Gastrocnemius medialis (tissue), 4 donors: ENCODE measurements around the gene ITGA3. TPM values are rescaled to one million over a fixed set of nuclear protein-coding genes. Genes with fewer than 3 reads are reported as not detected.

Experiments
- ATAC-seq, 2 donors: fragments of 150-250 bp; one replicate each; pipeline ENCODE4 v1.9.1; 2016
- DNase-seq, 2 donors: peaks; one replicate each; pipeline ENCODE4 v3.0.0-alpha.2; 2019
- H3K27ac ChIP-seq, 4 donors: fragments of 200-600 bp; sonication (generic); 1 replicate in 1 of 4; 2 replicates in 3 of 4; pipeline ENCODE4 v1.5.1; 2016 to 2018; ENCODE audit warnings: mild to moderate bottlenecking in 2 of 4, moderate library complexity in 1 of 4
- H3K27me3 ChIP-seq, 3 donors: fragments of 200-600 bp; sonication (generic) in 2 of 3; 1 replicate in 1 of 3; 2 replicates in 2 of 3; pipeline versions ENCODE4 v1.5.1 to v1.6.0; 2016 to 2019; ENCODE audit warnings: mild to moderate bottlenecking in 1 of 3, moderate library complexity in 1 of 3
- H3K36me3 ChIP-seq, 2 donors: fragments of 200-600 bp; sonication (generic) in 1 of 2; one replicate each; pipeline ENCODE4 v1.5.1; 2017 to 2018
- H3K4me1 ChIP-seq, 2 donors: fragments of 200-600 bp; sonication (generic) in 1 of 2; one replicate each; pipeline ENCODE4 v1.5.1; 2016 to 2017; ENCODE audit warnings: mild to moderate bottlenecking in 2 of 2
- H3K4me3 ChIP-seq, 4 donors: fragments of 200-600 bp; sonication (generic) in 3 of 4; 1 replicate in 1 of 4; 2 replicates in 3 of 4; pipeline ENCODE4 v1.5.1; 2016 to 2019; ENCODE audit warnings: mild to moderate bottlenecking in 2 of 4
- H3K9me3 ChIP-seq, 3 donors: fragments of 200-600 bp; sonication (generic) in 2 of 3; 1 replicate in 1 of 3; 2 replicates in 2 of 3; pipeline ENCODE4 v1.5.1; 2016 to 2019
- POLR2A ChIP-seq, 2 donors: fragments of 450-650 bp; IDR thresholded peaks; one replicate each; pipeline ENCODE4 v1.6.1; 2017; ENCODE audit warnings: antibody characterized with exemption in 2 of 2, mild to moderate bottlenecking in 2 of 2, moderate library complexity in 2 of 2
- in situ Hi-C, 4 donors: fragments of 200-750 bp; cut with MboI; loops; one replicate each; pipeline versions ENCODE4 v1.15.0 to v1.8.0; 2017; ENCODE audit warnings: low sequenced_read_pairs in 4 of 4
- intact Hi-C: fragments of 100-400 bp; cut with DNase I; formaldehyde crosslinking; loops from one replicate; pipeline ENCODE4 v1.15.1; 2023; ENCODE audit warnings: low total_unique reads
- total RNA-seq, 4 donors: library from RNA; depleted of rRNA; stranded (reverse); fragments of >200 nt; gene quantifications; one replicate each; pipeline versions ENCODE4 v1.1.0 to v1.2.3, GENCODE V29; 2016
- TF ChIP-seq, protein P1 (sequence below), 5 experiments: fragments of 450-650 bp in 3 of 5; fragments of 200-600 bp in 2 of 5; sonication (generic) in 2 of 5; IDR thresholded peaks in 4 of 5; conservative IDR thresholded peaks in 1 of 5; 1 replicate in 4 of 5; 2 replicates in 1 of 5; pipeline ENCODE4 v1.5.1; 2016 to 2019; ENCODE audit warnings: antibody characterized with exemption in 5 of 5, mild to moderate bottlenecking in 3 of 5, moderate library complexity in 3 of 5

Gene ITGA3
- 10 to 100 TPM in 3 of 4 donors, 1 to 10 TPM in 1; 5.1 to 25.9 (median 18.4) TPM for total RNA-seq

DNA sequence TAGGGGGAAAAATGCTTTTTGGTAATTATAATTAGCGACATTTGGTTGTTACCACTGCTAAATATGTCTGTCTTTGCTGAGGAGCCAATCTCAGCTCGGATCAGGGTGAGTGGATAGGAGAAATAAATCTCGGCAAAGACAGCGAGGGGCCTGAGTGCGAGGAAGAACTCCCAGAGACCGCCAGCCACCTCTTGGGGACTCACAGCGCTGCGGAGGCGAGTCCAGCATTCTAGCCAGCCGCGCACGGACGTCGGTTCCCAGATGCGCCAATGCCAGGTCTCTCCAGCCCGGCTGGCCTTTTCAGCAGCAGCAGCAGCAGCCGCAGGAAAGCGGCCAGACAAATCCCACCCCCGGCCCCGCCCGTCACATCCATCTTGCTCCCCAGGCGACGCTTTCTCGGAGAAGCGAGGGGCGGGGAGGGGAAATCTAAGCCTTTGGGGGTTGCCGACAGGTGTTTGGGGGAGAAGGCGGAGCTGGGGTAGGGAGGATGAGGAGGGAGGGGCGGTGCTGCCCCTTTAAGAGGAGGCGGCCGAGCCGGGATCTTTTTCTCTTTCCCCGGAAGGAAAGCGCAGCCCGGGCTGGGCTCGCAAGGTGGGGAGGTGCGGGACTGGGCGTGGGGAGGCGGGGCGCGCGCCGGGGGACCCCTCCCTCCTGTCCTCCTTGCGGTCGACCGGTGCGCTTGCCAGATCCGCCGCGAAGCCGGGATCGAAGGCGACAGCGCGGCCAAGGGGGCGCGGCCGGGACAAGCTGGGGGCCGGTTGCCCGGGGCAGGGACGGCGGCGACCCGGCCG is at the start of gene ITGA3:
Gene ITGA3, plus strand, starts transcription at position 685 of the 791 bp plus-strand sequence. CDS start 330 bp downstream, outside the sequence.
- H3K9me3 ChIP-seq, result no peaks in the 10 kb centered on the region
- peak within 1 kb of the TSS; percentile 86 to 96 (median 92) for H3K27ac ChIP-seq
- ATAC-seq (peak; percentile 20 to 25), DNase-seq (peak in 1 of 2 donors; percentile 55)
- TF ChIP-seq POLR2A (IDR thresholded peaks at IDR 0.05), result peak; percentile 39 to 54
- TF ChIP-seq, protein P1, sequence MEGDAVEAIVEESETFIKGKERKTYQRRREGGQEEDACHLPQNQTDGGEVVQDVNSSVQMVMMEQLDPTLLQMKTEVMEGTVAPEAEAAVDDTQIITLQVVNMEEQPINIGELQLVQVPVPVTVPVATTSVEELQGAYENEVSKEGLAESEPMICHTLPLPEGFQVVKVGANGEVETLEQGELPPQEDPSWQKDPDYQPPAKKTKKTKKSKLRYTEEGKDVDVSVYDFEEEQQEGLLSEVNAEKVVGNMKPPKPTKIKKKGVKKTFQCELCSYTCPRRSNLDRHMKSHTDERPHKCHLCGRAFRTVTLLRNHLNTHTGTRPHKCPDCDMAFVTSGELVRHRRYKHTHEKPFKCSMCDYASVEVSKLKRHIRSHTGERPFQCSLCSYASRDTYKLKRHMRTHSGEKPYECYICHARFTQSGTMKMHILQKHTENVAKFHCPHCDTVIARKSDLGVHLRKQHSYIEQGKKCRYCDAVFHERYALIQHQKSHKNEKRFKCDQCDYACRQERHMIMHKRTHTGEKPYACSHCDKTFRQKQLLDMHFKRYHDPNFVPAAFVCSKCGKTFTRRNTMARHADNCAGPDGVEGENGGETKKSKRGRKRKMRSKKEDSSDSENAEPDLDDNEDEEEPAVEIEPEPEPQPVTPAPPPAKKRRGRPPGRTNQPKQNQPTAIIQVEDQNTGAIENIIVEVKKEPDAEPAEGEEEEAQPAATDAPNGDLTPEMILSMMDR (IDR thresholded peaks at IDR 0.05 in 4 of 5, conservative IDR thresholded peaks at IDR 0.05 in 1 of 5), result no peak
- H3K4me1 ChIP-seq, result peaks cover 47 to 49% of the 10 kb centered on the region in 2 donors
- in situ Hi-C loops (no loop called here), intact Hi-C loops (loop anchor here (1.0 to 2.0 kb wide), 3 partner anchors 25 to 39 kb away; partner anchors contain the start of gene PDK2)
- no peaks in the 10 kb centered on the region for H3K27me3 ChIP-seq
- H3K4me3 ChIP-seq, result peak within 1 kb of the TSS; percentile 71 to 96 (median 82)
- H3K36me3 ChIP-seq, result no peaks in the 10 kb centered on the region

DNA sequence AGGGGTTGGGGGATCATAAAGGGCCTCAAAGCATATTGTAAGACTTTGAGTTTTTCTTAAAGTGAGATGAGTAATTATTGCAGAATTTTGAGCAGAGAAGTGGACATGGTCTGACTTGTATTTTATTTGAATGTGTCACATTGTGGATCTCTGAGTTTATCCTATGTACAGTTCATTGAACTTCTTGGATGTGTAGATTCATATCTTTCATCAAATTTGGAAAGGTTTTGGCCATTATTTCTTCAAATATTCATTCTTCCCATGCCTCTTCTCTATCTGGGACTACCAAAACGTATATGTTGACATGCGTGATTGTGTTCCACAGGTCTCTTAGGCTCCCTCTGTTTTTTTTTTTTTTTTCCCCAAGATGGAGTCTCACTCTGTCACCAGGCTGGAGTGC is 46.6 kb upstream of the ITGA3 start:
- H3K36me3 ChIP-seq, result no peaks in the 10 kb centered on the region
- H3K4me1 ChIP-seq, result no peaks in the 10 kb centered on the region
- in situ Hi-C loops (no loop called here), intact Hi-C loops (no loop called here)
- H3K4me3 ChIP-seq, result no peak overlapping the region
- peaks cover 0 to 16% (median 0%) of the 10 kb centered on the region in 3 donors for H3K27me3 ChIP-seq
- TF ChIP-seq, protein P1 (IDR thresholded peaks at IDR 0.05 in 4 of 5, conservative IDR thresholded peaks at IDR 0.05 in 1 of 5), result no peak
- TF ChIP-seq POLR2A (IDR thresholded peaks at IDR 0.05), result no peak
- no peak overlapping the region for H3K27ac ChIP-seq
- ATAC-seq, result no peak
- no peaks in the 10 kb centered on the region for H3K9me3 ChIP-seq
- no peak for DNase-seq

DNA sequence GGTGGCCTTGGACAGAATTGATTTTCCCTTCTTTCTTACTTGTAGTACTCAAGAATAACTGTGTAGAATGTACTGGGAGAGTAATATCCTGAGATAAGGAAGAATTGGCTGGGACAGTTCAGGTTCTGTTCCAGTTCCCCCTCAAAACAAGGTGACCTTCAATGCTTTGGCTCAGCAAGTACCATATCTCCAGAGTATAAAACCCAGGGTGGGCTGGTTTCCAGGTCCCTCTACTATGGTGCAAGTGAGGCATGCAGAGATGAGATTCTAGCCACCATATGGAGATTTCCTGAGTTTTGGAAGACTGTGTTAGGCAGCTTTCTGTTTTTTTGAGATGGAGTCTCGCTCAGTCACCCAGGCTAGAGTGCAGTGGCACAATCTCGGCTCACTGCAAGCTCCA is 42.8 kb upstream of the ITGA3 start:
- H3K9me3 ChIP-seq, result no peaks in the 10 kb centered on the region
- no peak for TF ChIP-seq POLR2A (IDR thresholded peaks at IDR 0.05)
- TF ChIP-seq, protein P1 (IDR thresholded peaks at IDR 0.05 in 4 of 5, conservative IDR thresholded peaks at IDR 0.05 in 1 of 5), result no peak
- intact Hi-C loops (no loop called here), in situ Hi-C loops (no loop called here)
- no peak overlapping the region for H3K27ac ChIP-seq
- H3K27me3 ChIP-seq, result peaks cover 0 to 12% (median 0%) of the 10 kb centered on the region in 3 donors
- ATAC-seq, result no peak
- H3K4me3 ChIP-seq, result no peak overlapping the region
- H3K36me3 ChIP-seq, result no peaks in the 10 kb centered on the region
- H3K4me1 ChIP-seq, result no peaks in the 10 kb centered on the region
- DNase-seq, result no peak

DNA sequence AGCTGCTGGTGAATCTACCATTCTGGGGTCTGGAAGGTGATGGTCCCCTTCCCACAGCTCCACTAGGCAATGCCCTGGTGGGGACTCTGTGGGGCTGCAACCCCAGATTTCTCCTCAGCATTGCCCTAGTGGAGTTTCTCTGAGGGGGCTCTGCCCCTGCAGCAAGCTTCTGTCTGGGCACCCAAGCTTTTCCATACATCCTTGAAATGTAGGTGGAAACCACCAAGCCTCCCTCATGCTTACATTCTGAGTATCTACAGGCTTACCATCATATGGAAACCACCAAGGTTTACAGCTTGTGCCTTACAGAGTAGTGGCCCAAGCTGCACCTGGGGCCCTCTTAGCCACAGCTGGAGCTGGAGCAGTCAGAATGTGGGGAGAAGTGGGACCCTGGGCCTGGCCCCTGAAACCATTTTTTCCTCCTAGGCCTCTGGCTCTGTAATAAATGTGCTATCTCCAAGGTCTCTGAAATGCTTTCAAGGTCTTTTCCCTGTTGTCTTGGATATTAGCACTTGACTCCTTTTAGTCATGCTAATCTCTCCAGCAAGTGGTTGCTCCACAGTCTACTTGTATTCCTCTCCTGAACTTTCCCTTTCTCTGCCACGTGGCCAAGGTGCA is 41.3 kb upstream of the ITGA3 start:
- TF ChIP-seq, protein P1 (IDR thresholded peaks at IDR 0.05 in 4 of 5, conservative IDR thresholded peaks at IDR 0.05 in 1 of 5), result no peak
- TF ChIP-seq POLR2A (IDR thresholded peaks at IDR 0.05), result no peak
- intact Hi-C loops, result no loop called here
- no peaks in the 10 kb centered on the region for H3K36me3 ChIP-seq

More for the DNA sequence above, 41.3 kb upstream of the ITGA3 start:
- Histone ChIP-seq H3K27me3 (peaks cover 0 to 9% (median 0%) of the 10 kb centered on the region in 3 donors), H3K4me3 (no peak overlapping the region), H3K27ac (no peak overlapping the region), H3K9me3 (no peaks in the 10 kb centered on the region), H3K4me1 (no peaks in the 10 kb centered on the region)
- in situ Hi-C loops, result no loop called here
- ATAC-seq, result no peak
- no peak for DNase-seq
